Measurements from ENCODE around the gene SLC4A3. TPM values are rescaled to one million over a fixed set of nuclear protein-coding genes. Genes with fewer than 3 reads are reported as not detected.

SLC4A3 gene
- total RNA-seq, 1 experiment from 2014 or later, result 11.6 TPM

- peaks cover under 1% of the 10 kb centered on the region; the same call in 1 of the 2 replicates for H3K4me1 ChIP-seq (ENCODE audit: insufficient read depth, low read length)
- intact Hi-C loops (cut with micrococcal nuclease), result no loop called here
- no peaks in the 10 kb centered on the region for H3K9me3 ChIP-seq (ENCODE audit: low read length)
- no peak overlapping the region for H3K4me2 ChIP-seq (ENCODE audit: low read length)
- no peak overlapping the region for H3K9ac ChIP-seq (ENCODE audit: low read length)
- no peak overlapping the region for H3K4me3 ChIP-seq (ENCODE audit: low read length)
- POLR2A ChIA-PET (ENCODE audit: unreplicated experiment), result no interaction called here
- no peak for ATAC-seq
- CTCF ChIA-PET, result no interaction called here
- H3K79me2 ChIP-seq (ENCODE audit: low read length), result peaks cover 1% of the 10 kb centered on the region
- no peaks in the 10 kb centered on the region for H3K27me3 ChIP-seq (ENCODE audit: low read length)
- no peaks in the 10 kb centered on the region for H4K20me1 ChIP-seq (ENCODE audit: low read length)
- no peak for DNase-seq
- H3F3A ChIP-seq (ENCODE audit: low read length, unreplicated experiment), result no peaks in the 10 kb centered on the region
- TF ChIP-seq CTCF (conservative IDR thresholded peaks at IDR 0.05; ENCODE audit: low read depth, low read length) (no peak), EZH2 (IDR thresholded peaks at IDR 0.05; ENCODE audit: low read length, unreplicated experiment) (no peak), EZH2phosphoT487 (IDR thresholded peaks at IDR 0.05; ENCODE audit: borderline replicate concordance, low read length) (no peak)
- no peaks in the 10 kb centered on the region for H3K9me2 ChIP-seq (replicated peaks; ENCODE audit: low read length)
- H2AFZ ChIP-seq (ENCODE audit: low read length), result no peak overlapping the region
- no peaks in the 10 kb centered on the region; the same call in 1 of the 2 replicates for H3K36me3 ChIP-seq (ENCODE audit: low read depth, low read length)
- BruUV-seq (replicated peaks), result no TSS peak
- H3K27ac ChIP-seq (ENCODE audit: low read length), result no peak overlapping the region
These were observed 23.7 kb upstream of the SLC4A3 start for GRCh38 chr2:219603771-219604170.

- DNase-seq (no peak), ATAC-seq (no peak)
- H3K27me3 ChIP-seq (ENCODE audit: low read length), result no peaks in the 10 kb centered on the region
- H3K9ac ChIP-seq (ENCODE audit: low read length), result no peak overlapping the region
- no peak overlapping the region for H3K4me2 ChIP-seq (ENCODE audit: low read length)
- no peaks in the 10 kb centered on the region for H3K9me2 ChIP-seq (replicated peaks; ENCODE audit: low read length)
- CTCF ChIA-PET, result no interaction called here
- BruUV-seq (replicated peaks), result no TSS peak
- H3K4me3 ChIP-seq (ENCODE audit: low read length), result no peak overlapping the region
- H4K20me1 ChIP-seq (ENCODE audit: low read length), result no peaks in the 10 kb centered on the region
- no peaks in the 10 kb centered on the region; the same call in 1 of the 2 replicates for H3K36me3 ChIP-seq (ENCODE audit: low read depth, low read length)
- H3K27ac ChIP-seq (ENCODE audit: low read length), result no peak overlapping the region
- TF ChIP-seq CTCF (conservative IDR thresholded peaks at IDR 0.05; ENCODE audit: low read depth, low read length) (no peak), EZH2phosphoT487 (IDR thresholded peaks at IDR 0.05; ENCODE audit: borderline replicate concordance, low read length) (no peak), EZH2 (IDR thresholded peaks at IDR 0.05; ENCODE audit: low read length, unreplicated experiment) (no peak)
- no peaks in the 10 kb centered on the region for H3K9me3 ChIP-seq (ENCODE audit: low read length)
- no peaks in the 10 kb centered on the region for H3K79me2 ChIP-seq (ENCODE audit: low read length)
- H3K4me1 ChIP-seq (ENCODE audit: insufficient read depth, low read length), result no peaks in the 10 kb centered on the region
- no peak overlapping the region for H2AFZ ChIP-seq (ENCODE audit: low read length)
- intact Hi-C loops (cut with micrococcal nuclease), result no loop called here
- H3F3A ChIP-seq (ENCODE audit: low read length, unreplicated experiment), result no peaks in the 10 kb centered on the region
- POLR2A ChIA-PET (ENCODE audit: unreplicated experiment), result no interaction called here
These were observed 21.8 kb upstream of the SLC4A3 start for GRCh38 chr2:219605607-219605954.

DNA sequence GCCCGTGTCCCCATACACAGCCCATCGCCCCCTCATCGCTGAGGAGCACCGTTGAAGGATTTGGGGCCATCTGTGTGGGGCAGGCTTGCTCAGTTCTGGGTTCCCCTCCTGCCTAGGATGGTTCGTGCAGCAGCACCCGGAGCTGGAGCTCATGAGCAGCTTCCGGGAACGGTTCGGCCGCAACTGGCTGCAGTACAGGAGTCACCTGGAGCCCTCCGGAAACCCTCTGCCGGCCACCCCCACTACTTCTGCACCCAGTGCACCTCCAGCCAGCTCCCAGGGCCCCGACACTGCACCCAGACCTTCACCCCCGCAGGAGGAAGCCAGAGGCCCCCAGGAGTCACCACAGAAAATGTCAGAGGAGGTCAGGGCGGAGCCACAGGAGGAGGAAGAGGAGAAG is 19.5 kb upstream of the SLC4A3 start:
- DNase-seq, result no peak
- Histone ChIP-seq H4K20me1 (ENCODE audit: low read length) (no peaks in the 10 kb centered on the region), H3K4me2 (ENCODE audit: low read length) (no peak overlapping the region), H3K36me3 (ENCODE audit: low read depth, low read length) (no peaks in the 10 kb centered on the region; the same call in 1 of the 2 replicates), H3K9me2 (replicated peaks; ENCODE audit: low read length) (no peaks in the 10 kb centered on the region), H3K79me2 (ENCODE audit: low read length) (no peaks in the 10 kb centered on the region), H3K4me3 (ENCODE audit: low read length) (no peak overlapping the region), H3K27me3 (ENCODE audit: low read length) (no peaks in the 10 kb centered on the region), H3K9me3 (ENCODE audit: low read length) (no peaks in the 10 kb centered on the region), H3K27ac (ENCODE audit: low read length) (no peak overlapping the region), H2AFZ (ENCODE audit: low read length) (no peak overlapping the region), H3F3A (ENCODE audit: low read length, unreplicated experiment) (no peaks in the 10 kb centered on the region), H3K4me1 (ENCODE audit: insufficient read depth, low read length) (no peaks in the 10 kb centered on the region), H3K9ac (ENCODE audit: low read length) (no peak overlapping the region)
- intact Hi-C loops (cut with micrococcal nuclease), result no loop called here
- TF ChIP-seq EZH2 (IDR thresholded peaks at IDR 0.05; ENCODE audit: low read length, unreplicated experiment) (no peak), CTCF (conservative IDR thresholded peaks at IDR 0.05; ENCODE audit: low read depth, low read length) (no peak), EZH2phosphoT487 (IDR thresholded peaks at IDR 0.05; ENCODE audit: borderline replicate concordance, low read length) (no peak)
- ChIA-PET POLR2A (ENCODE audit: unreplicated experiment) (no interaction called here), CTCF (no interaction called here)
- no TSS peak for BruUV-seq (replicated peaks)
- ATAC-seq, result no peak
